Measurements from ENCODE around the gene CD52. TPM values are rescaled to one million over a fixed set of nuclear protein-coding genes. Genes with fewer than 3 reads are reported as not detected.

The CD52 gene
- total and polyA plus RNA-seq, 2 experiments from 2014 or later: 7.3 TPM; not detected in 1

- Mint-ChIP-seq H3K4me3 (no peak overlapping the region), H3K27ac (no peak overlapping the region), H3K27me3 (ENCODE audit: insufficient read depth, low read depth, poor library complexity) (peaks cover 17% of the 10 kb centered on the region), H3K4me1 (peaks cover 4% of the 10 kb centered on the region; the same call in 2 of the 3 replicates), H3K36me3 (ENCODE audit: low read depth) (no peaks in the 10 kb centered on the region), H3K9me3 (no peaks in the 10 kb centered on the region)
- Histone ChIP-seq H3K4me1 (ENCODE audit: insufficient read depth) (no peaks in the 10 kb centered on the region), H3K4me2 (no peak overlapping the region), H3K36me3 (ENCODE audit: insufficient read depth) (no peaks in the 10 kb centered on the region), H2AFZ (no peak overlapping the region), H3K4me3 (no peak overlapping the region), H3K27ac (ENCODE audit: low read depth) (no peak overlapping the region), H4K20me1 (replicated peaks; ENCODE audit: insufficient read depth) (no peaks in the 10 kb centered on the region), H3F3A (replicated peaks; ENCODE audit: low read depth) (no peaks in the 10 kb centered on the region), H3K79me2 (replicated peaks; ENCODE audit: insufficient read depth) (no peaks in the 10 kb centered on the region), H3K9me2 (ENCODE audit: insufficient read depth) (no peaks in the 10 kb centered on the region), H3K27me3 (ENCODE audit: insufficient read depth) (no peaks in the 10 kb centered on the region)
- ATAC-seq (no peak), DNase-seq (ENCODE audit: low spot score) (no peak)
- no peak for TF ChIP-seq CTCF (conservative IDR thresholded peaks at IDR 0.05; ENCODE audit: low read depth in 2 of 2)
- no peak for TF ChIP-seq STAT1 (IDR thresholded peaks at IDR 0.05; ENCODE audit: unreplicated experiment)
- TF ChIP-seq CREB1 (CRISPR knock-in tag; IDR thresholded peaks at IDR 0.05; ENCODE audit: low read depth): no peak
- no peak for TF ChIP-seq ZNF114 (CRISPR knock-in tag; IDR thresholded peaks at IDR 0.05)
- no peak for TF ChIP-seq ETS1 (IDR thresholded peaks at IDR 0.05)
- TF ChIP-seq NANOG (IDR thresholded peaks at IDR 0.05; ENCODE audit: borderline replicate concordance): no peak
- no peak for TF ChIP-seq EZH2 (IDR thresholded peaks at IDR 0.05; ENCODE audit: low read depth, unreplicated experiment)
- TF ChIP-seq EZH2phosphoT487 (IDR thresholded peaks at IDR 0.05; ENCODE audit: unreplicated experiment): no peak
- TF ChIP-seq POLR2AphosphoS5 (IDR thresholded peaks at IDR 0.05; ENCODE audit: low read depth): no peak
Observed at GRCh38 chr1:26344147-26344920, 26.6 kb downstream of the CD52 start.

- peak; percentile 47; the same call in 2 of the 3 replicates for ATAC-seq
- TF ChIP-seq EZH2 (IDR thresholded peaks at IDR 0.05; ENCODE audit: low read depth, unreplicated experiment) (no peak), ETS1 (IDR thresholded peaks at IDR 0.05) (no peak), REST (IDR thresholded peaks at IDR 0.05; ENCODE audit: unreplicated experiment) (no peak), JUNB (IDR thresholded peaks at IDR 0.05; ENCODE audit: unreplicated experiment) (no peak), POLR2AphosphoS5 (IDR thresholded peaks at IDR 0.05; ENCODE audit: low read depth) (no peak), NANOG (IDR thresholded peaks at IDR 0.05; ENCODE audit: borderline replicate concordance) (no peak), ZNF331 (CRISPR knock-in tag; IDR thresholded peaks at IDR 0.05; ENCODE audit: low read depth) (no peak), STAT1 (IDR thresholded peaks at IDR 0.05; ENCODE audit: unreplicated experiment) (no peak), EZH2phosphoT487 (IDR thresholded peaks at IDR 0.05; ENCODE audit: unreplicated experiment) (no peak), CREB1 (CRISPR knock-in tag; IDR thresholded peaks at IDR 0.05; ENCODE audit: low read depth) (no peak), CTCF (conservative IDR thresholded peaks at IDR 0.05; ENCODE audit: low read depth in 2 of 2) (no peak), ZNF114 (CRISPR knock-in tag; IDR thresholded peaks at IDR 0.05) (no peak)
Observed at GRCh38 chr1:26345718-26346117, 28.0 kb downstream of the CD52 start.

More at GRCh38 chr1:26345718-26346117, 28.0 kb downstream of the CD52 start:
- no peak overlapping the region for H3K4me3 ChIP-seq
- H2AFZ ChIP-seq: no peak overlapping the region
- no peaks in the 10 kb centered on the region for H3K79me2 ChIP-seq (replicated peaks; ENCODE audit: insufficient read depth)
- DNase-seq (ENCODE audit: low spot score): no peak
- no peaks in the 10 kb centered on the region for H4K20me1 ChIP-seq (replicated peaks; ENCODE audit: insufficient read depth)
- H3K27ac ChIP-seq (ENCODE audit: low read depth): no peak overlapping the region
- H3K9me3 Mint-ChIP-seq: no peaks in the 10 kb centered on the region
- H3K27me3 ChIP-seq (ENCODE audit: insufficient read depth): no peaks in the 10 kb centered on the region
- peaks cover 12% of the 10 kb centered on the region for H3K4me1 Mint-ChIP-seq
- no peak overlapping the region for H3K27ac Mint-ChIP-seq
- H3K4me3 Mint-ChIP-seq: no peak overlapping the region
- H3K36me3 ChIP-seq (ENCODE audit: insufficient read depth): no peaks in the 10 kb centered on the region
- H3K36me3 Mint-ChIP-seq (ENCODE audit: low read depth): no peaks in the 10 kb centered on the region
- peaks cover 9% of the 10 kb centered on the region for H3K4me1 ChIP-seq (ENCODE audit: insufficient read depth)
- no peak overlapping the region for H3K4me2 ChIP-seq
- H3K27me3 Mint-ChIP-seq (ENCODE audit: insufficient read depth, low read depth, poor library complexity): peaks cover 20% of the 10 kb centered on the region
- no peaks in the 10 kb centered on the region for H3K9me2 ChIP-seq (ENCODE audit: insufficient read depth)
- H3F3A ChIP-seq (replicated peaks; ENCODE audit: low read depth): no peaks in the 10 kb centered on the region
